Kidney (tissue), 14 donors: Measurements from ENCODE around the gene PTGR2. TPM values are rescaled to one million over a fixed set of nuclear protein-coding genes. Genes with fewer than 3 reads are reported as not detected.

Experiments used
- DNase-seq, 5 donors: peaks; one replicate each; pipeline ENCODE4 v3.0.0-alpha.2; 2013 to 2020
- FAIRE-seq: peaks from 2 replicates; lab custom pipeline; 2012; peaks lifted over from hg19 to GRCh38; lab: Jason Lieb, UNC
- H3K27ac ChIP-seq, 2 donors: one replicate each; pipeline ENCODE4 v1.7.0; 2013; ENCODE audit warnings: low read depth in 2 of 2, low read length in 2 of 2, inconsistent platforms in 1 of 2
- H3K27me3 ChIP-seq: one replicate; pipeline ENCODE4 v1.7.1; 2013; ENCODE audit warnings: low read length, inconsistent platforms; ENCODE audit not compliant: control insufficient read depth, insufficient read depth
- H3K36me3 ChIP-seq, 3 donors: one replicate each; pipeline versions ENCODE4 v1.7.0 to v1.7.1; 2013; ENCODE audit warnings: low read length in 3 of 3, control low read depth in 1 of 3, inconsistent platforms in 1 of 3; ENCODE audit not compliant: insufficient read depth in 3 of 3, control insufficient read depth in 2 of 3
- H3K4me1 ChIP-seq, 3 donors: one replicate each; pipeline versions ENCODE4 v1.7.0 to v1.7.1; 2013; ENCODE audit warnings: low read length in 3 of 3, inconsistent platforms in 1 of 3, low read depth in 1 of 3; ENCODE audit not compliant: control insufficient read depth in 2 of 3, insufficient read depth in 2 of 3
- H3K4me3 ChIP-seq, 3 donors: one replicate each; pipeline versions ENCODE4 v1.7.0 to v1.8.1; 2013; ENCODE audit warnings: low read length in 3 of 3, control low read depth in 1 of 3, inconsistent platforms in 1 of 3
- H3K9ac ChIP-seq, 3 donors: one replicate each; pipeline versions ENCODE4 v1.7.0 to v1.7.1; 2013; ENCODE audit warnings: low read length in 3 of 3, control low read depth in 1 of 3, inconsistent platforms in 1 of 3
- H3K9me3 ChIP-seq, 3 donors: one replicate each; pipeline versions ENCODE4 v1.7.0 to v1.7.1; 2013; ENCODE audit warnings: low read length in 3 of 3, control low read depth in 1 of 3, inconsistent platforms in 1 of 3; ENCODE audit not compliant: control insufficient read depth in 2 of 3, insufficient read depth in 1 of 3
- intact Hi-C: fragments of 100-400 bp; cut with DNase I; formaldehyde crosslinking; loops from one replicate; pipeline ENCODE4 v1.11.1; 2022
- polyA plus RNA-seq: library from polyadenylated mRNA; stranded (reverse); fragments of 350-450 nt; fragmentation: Illumina TruSeq; extraction: RNeasy Lipid Tissue Mini Kit (QIAGEN cat#74804); gene quantifications from one replicate; pipeline ENCODE4 v1.2.3, GENCODE V29; 2014; ENCODE audit warnings: low read depth, low replicate concordance; ENCODE audit not compliant: insufficient read depth
- total RNA-seq: library from RNA; stranded (reverse); fragmentation: NEBNext Ultra II Directional; extraction: Animal tissue kit (Norgen Biotek cat#: 25700); gene quantifications from one replicate; pipeline ENCODE4 v1.2.1, GENCODE V29; 2021
- TF ChIP-seq, protein P1 (sequence below): IDR thresholded peaks from 3 replicates; pipeline ENCODE4 v1.5.1; 2012; ENCODE audit warnings: mild to moderate bottlenecking, moderate library complexity, borderline replicate concordance; ENCODE audit not compliant: insufficient read depth; ENCODE audit errors: extremely low read depth
- donor health status: control.
- donor health status: control.
- donor health status: control.
- donor health status: control.
- donor health status: control.
- donor health status: DM: yes; HTN: yes; CAD: no.
- donor health status: Normal renal cell carcinoma (clear cell type).

PTGR2 gene
- total and polyA plus RNA-seq, 2 donors from 2014 or later = 20.5 to 24.4 TPM

DNA sequence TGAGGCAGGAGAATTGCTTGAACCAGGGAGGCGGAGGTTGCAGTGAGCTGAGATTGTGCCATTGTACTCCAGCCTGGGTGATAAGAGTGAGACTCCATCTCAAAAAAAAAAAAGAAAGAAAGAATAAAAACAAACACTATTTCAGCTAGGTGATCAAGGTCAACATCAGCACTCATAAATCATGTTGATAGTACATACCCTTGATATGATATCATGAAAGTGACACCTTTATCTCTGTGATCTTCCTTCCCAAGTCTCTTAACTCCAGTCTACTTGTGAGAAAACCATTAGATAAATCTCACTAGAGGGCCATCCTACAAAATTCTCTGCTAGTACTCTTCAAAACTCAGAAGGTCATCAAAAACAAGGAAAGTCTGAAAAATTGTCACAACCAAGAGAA is 44.2 kb upstream of the PTGR2 start:
- H3K27ac ChIP-seq = no peak overlapping the region

GRCh38 chr14:73809391-73809790 is 42.2 kb upstream of the PTGR2 start:
- Histone ChIP-seq H3K27ac (no peak overlapping the region), H3K27me3 (no peaks in the 10 kb centered on the region), H3K9ac (no peak overlapping the region), H3K36me3 (no peaks in the 10 kb centered on the region), H3K4me1 (no peaks in the 10 kb centered on the region), H3K9me3 (no peaks in the 10 kb centered on the region), H3K4me3 (no peak overlapping the region)
- intact Hi-C loops = no loop called here
- TF ChIP-seq, protein P1, sequence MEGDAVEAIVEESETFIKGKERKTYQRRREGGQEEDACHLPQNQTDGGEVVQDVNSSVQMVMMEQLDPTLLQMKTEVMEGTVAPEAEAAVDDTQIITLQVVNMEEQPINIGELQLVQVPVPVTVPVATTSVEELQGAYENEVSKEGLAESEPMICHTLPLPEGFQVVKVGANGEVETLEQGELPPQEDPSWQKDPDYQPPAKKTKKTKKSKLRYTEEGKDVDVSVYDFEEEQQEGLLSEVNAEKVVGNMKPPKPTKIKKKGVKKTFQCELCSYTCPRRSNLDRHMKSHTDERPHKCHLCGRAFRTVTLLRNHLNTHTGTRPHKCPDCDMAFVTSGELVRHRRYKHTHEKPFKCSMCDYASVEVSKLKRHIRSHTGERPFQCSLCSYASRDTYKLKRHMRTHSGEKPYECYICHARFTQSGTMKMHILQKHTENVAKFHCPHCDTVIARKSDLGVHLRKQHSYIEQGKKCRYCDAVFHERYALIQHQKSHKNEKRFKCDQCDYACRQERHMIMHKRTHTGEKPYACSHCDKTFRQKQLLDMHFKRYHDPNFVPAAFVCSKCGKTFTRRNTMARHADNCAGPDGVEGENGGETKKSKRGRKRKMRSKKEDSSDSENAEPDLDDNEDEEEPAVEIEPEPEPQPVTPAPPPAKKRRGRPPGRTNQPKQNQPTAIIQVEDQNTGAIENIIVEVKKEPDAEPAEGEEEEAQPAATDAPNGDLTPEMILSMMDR = no peak
- FAIRE-seq (no peak), DNase-seq (no peak)

More for the DNA sequence above, 44.2 kb upstream of the PTGR2 start:
- Histone ChIP-seq H3K4me3 (no peak overlapping the region), H3K36me3 (no peaks in the 10 kb centered on the region), H3K27me3 (no peaks in the 10 kb centered on the region), H3K9me3 (no peaks in the 10 kb centered on the region), H3K9ac (no peak overlapping the region), H3K4me1 (peaks cover 0 to 2% (median 0%) of the 10 kb centered on the region in 3 donors)
- DNase-seq = no peak
- no peak for FAIRE-seq
- intact Hi-C loops = no loop called here
- TF ChIP-seq, protein P1 = no peak

- H3K4me1 ChIP-seq = no peaks in the 10 kb centered on the region
- intact Hi-C loops = no loop called here
- no peaks in the 10 kb centered on the region for H3K9me3 ChIP-seq
- H3K9ac ChIP-seq = no peak overlapping the region
- no peak for DNase-seq
- no peak overlapping the region for H3K27ac ChIP-seq
- H3K27me3 ChIP-seq = no peaks in the 10 kb centered on the region
- no peak overlapping the region for H3K4me3 ChIP-seq
- H3K36me3 ChIP-seq = no peaks in the 10 kb centered on the region
- TF ChIP-seq, protein P1 = no peak
- no peak for FAIRE-seq
Observed at GRCh38 chr14:73810478-73811163, 41.0 kb upstream of the PTGR2 start.

- H3K4me3 ChIP-seq = no peak overlapping the region
- no peak for FAIRE-seq
- DNase-seq = no peak
- no peaks in the 10 kb centered on the region for H3K4me1 ChIP-seq
- TF ChIP-seq, protein P1 = no peak
- H3K9ac ChIP-seq = no peak overlapping the region
- H3K36me3 ChIP-seq = no peaks in the 10 kb centered on the region
- no peaks in the 10 kb centered on the region for H3K27me3 ChIP-seq
- intact Hi-C loops = no loop called here
- no peak overlapping the region for H3K27ac ChIP-seq
- no peaks in the 10 kb centered on the region for H3K9me3 ChIP-seq
Observed at GRCh38 chr14:73811164-73811503, 40.5 kb upstream of the PTGR2 start.
